ENCODE data around the gene PTDSS2. TPM values are rescaled to one million over a fixed set of nuclear protein-coding genes. Genes with fewer than 3 reads are reported as not detected.

PTDSS2 gene
- total RNA-seq, 1 donor from 2014 or later, result 31.8 TPM

GRCh38 chr11:477052-477715 lies 27.1 kb downstream of the PTDSS2 start:
- ATAC-seq, result no peak
- no peak for DNase-seq
- intact Hi-C loops (cut with micrococcal nuclease), result no loop called here

GRCh38 chr11:479311-479710 lies 29.2 kb downstream of the PTDSS2 start:
- intact Hi-C loops (cut with micrococcal nuclease), result no loop called here
- no peak for ATAC-seq
- DNase-seq, result no peak

GRCh38 chr11:484616-485015 lies 34.5 kb downstream of the PTDSS2 start:
- ATAC-seq (no peak), DNase-seq (no peak)
- intact Hi-C loops (cut with micrococcal nuclease), result no loop called here

- intact Hi-C loops (cut with micrococcal nuclease), result no loop called here
- DNase-seq, result peak; percentile 10
- no peak for ATAC-seq
Observed at GRCh38 chr11:486189-486588, 36.1 kb downstream of the PTDSS2 start.

GRCh38 chr11:487571-488021 lies 37.5 kb downstream of the PTDSS2 start:
- DNase-seq (no peak), ATAC-seq (no peak)
- intact Hi-C loops (cut with micrococcal nuclease), result no loop called here

DNA sequence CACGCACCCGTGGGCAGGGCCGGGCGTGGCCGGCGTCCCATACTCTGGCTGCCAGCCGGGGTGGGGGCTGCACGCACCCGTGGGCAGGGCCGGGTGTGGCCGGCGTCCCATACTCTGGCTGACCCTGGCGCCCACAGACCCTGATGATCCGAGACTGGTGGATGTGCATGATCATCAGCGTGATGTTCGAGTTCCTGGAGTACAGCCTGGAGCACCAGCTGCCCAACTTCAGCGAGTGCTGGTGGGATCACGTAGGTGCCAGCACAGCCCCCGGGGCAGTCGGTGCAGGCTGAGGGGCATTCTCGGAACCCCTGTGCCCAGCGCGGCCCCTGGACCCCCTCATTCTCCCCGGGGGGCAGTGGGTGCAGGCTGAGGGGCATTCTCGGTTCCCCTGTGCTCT lies 38.0 kb downstream of the PTDSS2 start:
- ATAC-seq (no peak), DNase-seq (no peak)
- intact Hi-C loops (cut with micrococcal nuclease), result no loop called here

GRCh38 chr11:488579-488978 lies 38.5 kb downstream of the PTDSS2 start:
- no peak for DNase-seq
- ATAC-seq, result no peak
- intact Hi-C loops (cut with micrococcal nuclease), result no loop called here

GRCh38 chr11:488992-489391 lies 38.9 kb downstream of the PTDSS2 start:
- DNase-seq (no peak), ATAC-seq (no peak)
- intact Hi-C loops (cut with micrococcal nuclease), result no loop called here

GRCh38 chr11:489610-490185 lies 39.6 kb downstream of the PTDSS2 start:
- ATAC-seq (no peak), DNase-seq (no peak)
- intact Hi-C loops (cut with micrococcal nuclease), result no loop called here

DNA sequence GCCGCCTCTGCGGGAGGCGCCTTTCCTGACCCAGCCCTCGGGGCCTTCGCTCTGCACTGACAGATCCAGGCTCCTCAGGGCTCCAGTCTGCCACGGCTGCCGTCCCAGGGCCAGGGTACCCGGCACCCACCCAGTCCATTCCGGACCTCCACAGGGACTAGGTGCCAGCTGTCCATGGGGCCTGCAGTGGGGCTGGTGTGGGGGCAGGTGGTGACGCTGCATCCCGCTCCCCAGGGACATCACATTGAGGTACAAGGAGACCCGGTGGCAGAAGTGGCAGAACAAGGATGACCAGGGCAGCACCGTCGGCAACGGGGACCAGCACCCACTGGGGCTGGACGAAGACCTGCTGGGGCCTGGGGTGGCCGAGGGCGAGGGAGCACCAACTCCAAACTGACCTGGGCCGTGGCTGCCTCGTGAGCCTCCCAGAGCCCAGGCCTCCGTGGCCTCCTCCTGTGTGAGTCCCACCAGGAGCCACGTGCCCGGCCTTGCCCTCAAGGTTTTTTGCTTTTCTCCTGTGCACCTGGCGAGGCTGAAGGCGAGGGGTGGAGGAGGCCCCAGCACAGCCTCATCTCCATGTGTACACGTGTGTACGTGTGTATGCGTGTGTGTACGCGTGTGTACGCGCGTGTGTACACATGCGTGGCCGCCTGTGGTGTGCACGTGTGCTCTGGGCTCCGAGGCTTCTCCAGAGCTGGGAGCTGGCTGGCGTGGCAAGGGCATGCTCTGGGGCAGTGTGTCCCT lies 40.3 kb downstream of the PTDSS2 start:
- ATAC-seq (no peak), DNase-seq (peak; percentile 26)
- intact Hi-C loops (cut with micrococcal nuclease), result no loop called here

DNA sequence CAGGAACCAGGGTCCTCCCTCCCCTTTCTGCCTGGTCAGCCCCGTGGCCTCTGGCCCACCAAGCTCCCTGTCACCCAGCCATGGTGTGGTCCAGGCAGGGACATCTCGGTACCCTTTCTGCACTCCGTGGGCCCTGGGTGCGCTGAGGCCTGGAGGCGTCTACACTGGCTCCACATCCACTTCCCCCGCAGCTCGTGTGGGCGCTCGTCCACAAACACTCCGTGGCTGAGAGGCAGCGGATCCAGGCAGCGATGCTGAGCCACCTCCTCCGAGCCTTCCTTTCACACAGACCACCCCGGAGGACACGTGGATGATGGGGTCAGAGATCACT lies 40.8 kb downstream of the PTDSS2 start:
- DNase-seq, result no peak
- no peak for ATAC-seq
- intact Hi-C loops (cut with micrococcal nuclease), result no loop called here

- ATAC-seq (no peak), DNase-seq (no peak)
- intact Hi-C loops (cut with micrococcal nuclease), result no loop called here
Observed at GRCh38 chr11:491358-491757, 41.3 kb downstream of the PTDSS2 start.

- ATAC-seq, result no peak
- intact Hi-C loops (cut with micrococcal nuclease), result no loop called here
- DNase-seq, result peak; percentile 28
Observed at GRCh38 chr11:492427-493226, 42.5 kb downstream of the PTDSS2 start.

- DNase-seq (peak; percentile 25), ATAC-seq (no peak)
- intact Hi-C loops (cut with micrococcal nuclease), result no loop called here
Observed at GRCh38 chr11:494761-495536, 44.9 kb downstream of the PTDSS2 start.

- intact Hi-C loops (cut with micrococcal nuclease), result no loop called here
- ATAC-seq (no peak), DNase-seq (peak; percentile 25)
Observed at GRCh38 chr11:495537-495931, 45.5 kb downstream of the PTDSS2 start.

DNA sequence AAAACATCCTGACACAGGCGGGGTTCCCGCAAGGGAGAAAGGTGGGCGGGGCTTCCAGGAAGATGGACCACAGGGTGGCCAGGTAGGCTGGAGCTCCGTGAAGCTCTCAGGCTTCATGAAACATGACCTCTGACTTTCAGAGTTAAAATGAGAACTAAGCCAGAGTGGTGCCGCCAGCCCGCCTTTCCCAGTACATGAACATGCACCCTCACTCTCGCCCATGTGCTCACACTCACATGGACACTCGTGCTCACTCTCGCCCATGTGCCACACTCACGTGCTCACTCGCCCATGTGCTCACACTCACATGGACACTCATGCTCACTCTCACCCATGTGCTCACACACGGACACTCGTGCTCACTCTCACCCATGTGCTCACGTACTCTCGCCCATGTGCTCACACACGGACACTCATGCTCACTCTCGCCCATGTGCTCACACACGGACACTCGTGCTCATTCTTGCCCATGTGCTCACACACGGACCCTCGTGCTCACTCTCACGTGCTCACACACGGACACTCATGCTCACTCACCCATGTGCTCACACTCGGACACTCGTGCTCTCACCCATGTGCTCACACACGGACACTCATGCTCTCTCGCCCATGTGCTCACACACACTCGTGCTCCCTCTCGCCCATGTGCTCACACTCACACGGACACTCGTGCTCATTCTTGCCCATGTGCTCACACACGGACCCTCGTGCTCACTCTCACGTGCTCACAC lies 46.9 kb downstream of the PTDSS2 start:
- ATAC-seq (no peak), DNase-seq (no peak)
- intact Hi-C loops (cut with micrococcal nuclease), result no loop called here

GRCh38 chr11:497565-498296 lies 47.7 kb downstream of the PTDSS2 start:
- ATAC-seq (peak; percentile 60), DNase-seq (peak; percentile 78)
- intact Hi-C loops (cut with micrococcal nuclease), result no loop called here
